Stimulated activated naive CD8-positive, alpha-beta T cell treated with anti-CD3 and anti-CD28 coated beads, Interleukin-15, amount 100 ng/mL, for 72 hours (primary cell): ENCODE data around the gene NTNG2.
"Not testable (repeated sequence)": the region's sequence is repeated elsewhere in the genome, so short reads cannot be mapped to it uniquely, and the experiment has no call there.

Experiments used
- ATAC-seq: fragments of 150-1000 bp; cut with Tn5 transposase; 2 replicates; pipeline ENCODE4 v1.10.0; 2021; ENCODE audit warnings: mild to moderate bottlenecking, moderate library complexity
- DNase-seq, 2 donors: peaks; one replicate each; pipeline ENCODE4 v3.0.0; 2021 to 2022
- H3K27ac Mint-ChIP-seq, 2 donors: one replicate each; pipeline ENCODE4 v1.8.0; 2022; ENCODE audit warnings: mild to moderate bottlenecking in 2 of 2, mixed read lengths in 2 of 2, moderate library complexity in 2 of 2
- H3K27me3 Mint-ChIP-seq: one replicate; pipeline ENCODE4 v1.8.0; 2022; ENCODE audit warnings: mixed read lengths
- H3K4me1 Mint-ChIP-seq: one replicate; pipeline ENCODE4 v1.8.0; 2022; ENCODE audit warnings: mild to moderate bottlenecking, mixed read lengths
- H3K4me3 Mint-ChIP-seq, 2 donors: one replicate each; pipeline ENCODE4 v1.8.0; 2022; ENCODE audit warnings: mild to moderate bottlenecking in 2 of 2, mixed read lengths in 2 of 2, moderate library complexity in 1 of 2
- H3K9me3 Mint-ChIP-seq, 2 donors: one replicate each; pipeline ENCODE4 v1.8.0; 2022; ENCODE audit warnings: mixed read lengths in 2 of 2

The NTNG2 gene

GRCh38 chr9:132161743-132162184 is at the start of gene NTNG2:
Gene NTNG2, plus strand, starts transcription at chr9:132162058. Its CDS starts 4,774 bp downstream, at chr9:132166832.
- H3K27me3 Mint-ChIP-seq: peaks cover 84% of the 10 kb centered on the region
- DNase-seq: no peak
- ATAC-seq: peak; percentile 9
- no peaks in the 10 kb centered on the region for H3K9me3 Mint-ChIP-seq
- peaks cover 32% of the 10 kb centered on the region for H3K4me1 Mint-ChIP-seq
- H3K27ac Mint-ChIP-seq: peak within 1 kb of the TSS in 1 of 2 donors; percentile 85
- H3K4me3 Mint-ChIP-seq: peak within 1 kb of the TSS; percentile 89 to 91

GRCh38 chr9:132114102-132114707 is 47.7 kb upstream of the NTNG2 start:
- peak; percentile 19 to 31 for DNase-seq
- no peak for ATAC-seq
- Mint-ChIP-seq H3K4me3 (no peak overlapping the region), H3K27ac (no peak overlapping the region), H3K27me3 (peaks cover 87% of the 10 kb centered on the region), H3K4me1 (no peaks in the 10 kb centered on the region), H3K9me3 (peaks cover 8 to 13% of the 10 kb centered on the region in 2 donors)

- peaks cover 92% of the 10 kb centered on the region for H3K27me3 Mint-ChIP-seq
Observed at GRCh38 chr9:132116583-132116982, 45.3 kb upstream of the NTNG2 start.

GRCh38 chr9:132117694-132118093 is 44.2 kb upstream of the NTNG2 start:
- Mint-ChIP-seq H3K4me1 (no peaks in the 10 kb centered on the region), H3K9me3 (peaks cover 8 to 13% of the 10 kb centered on the region in 2 donors), H3K27ac (no peak overlapping the region), H3K4me3 (no peak overlapping the region), H3K27me3 (peaks cover 92% of the 10 kb centered on the region)
- DNase-seq (no peak), ATAC-seq (no peak)

More at GRCh38 chr9:132116583-132116982, 45.3 kb upstream of the NTNG2 start:
- ATAC-seq: no peak
- Mint-ChIP-seq H3K27ac (peak overlapping the region in 1 of 2 donors; percentile 38), H3K9me3 (peaks cover 8 to 13% of the 10 kb centered on the region in 2 donors), H3K4me1 (no peaks in the 10 kb centered on the region), H3K4me3 (no peak overlapping the region)
- no peak for DNase-seq

GRCh38 chr9:132121021-132121420 is 40.8 kb upstream of the NTNG2 start:
- Mint-ChIP-seq H3K9me3 (peaks cover 4 to 13% of the 10 kb centered on the region in 2 donors), H3K4me3 (no peak overlapping the region), H3K4me1 (peaks cover 17% of the 10 kb centered on the region), H3K27me3 (peaks cover 100% of the 10 kb centered on the region), H3K27ac (no peak overlapping the region)
- DNase-seq (no peak), ATAC-seq (no peak)

- H3K27me3 Mint-ChIP-seq: peaks cover 94% of the 10 kb centered on the region
- no peak overlapping the region for H3K27ac Mint-ChIP-seq
- peaks cover 0 to 7% of the 10 kb centered on the region in 2 donors for H3K9me3 Mint-ChIP-seq
- no peak for DNase-seq
- no peak overlapping the region for H3K4me3 Mint-ChIP-seq
- peaks cover 31% of the 10 kb centered on the region for H3K4me1 Mint-ChIP-seq
- ATAC-seq: no peak
Observed at GRCh38 chr9:132124800-132125199, 37.1 kb upstream of the NTNG2 start.

GRCh38 chr9:132125361-132125760 is 36.5 kb upstream of the NTNG2 start:
- no peak for DNase-seq
- H3K9me3 Mint-ChIP-seq: peaks cover 0 to 7% of the 10 kb centered on the region in 2 donors
- H3K27me3 Mint-ChIP-seq: peaks cover 94% of the 10 kb centered on the region
- ATAC-seq: no peak
- no peak overlapping the region for H3K4me3 Mint-ChIP-seq
- H3K4me1 Mint-ChIP-seq: peaks cover 31% of the 10 kb centered on the region
- no peak overlapping the region for H3K27ac Mint-ChIP-seq

GRCh38 chr9:132125944-132126679 is 35.7 kb upstream of the NTNG2 start:
- peaks cover 31% of the 10 kb centered on the region for H3K4me1 Mint-ChIP-seq
- ATAC-seq: peak; percentile 83
- peak overlapping the region; percentile 72 to 77 for H3K4me3 Mint-ChIP-seq
- H3K9me3 Mint-ChIP-seq: peaks cover 0 to 7% of the 10 kb centered on the region in 2 donors
- peaks cover 94% of the 10 kb centered on the region for H3K27me3 Mint-ChIP-seq
- H3K27ac Mint-ChIP-seq: peak overlapping the region in 1 of 2 donors; percentile 43
- peak; percentile 10 to 25 for DNase-seq

GRCh38 chr9:132126680-132127236 is 35.1 kb upstream of the NTNG2 start:
- ATAC-seq (no peak), DNase-seq (no peak)
- peak overlapping the region; percentile 72 to 77 for H3K4me3 Mint-ChIP-seq
- peaks cover 94% of the 10 kb centered on the region for H3K27me3 Mint-ChIP-seq
- no peak overlapping the region for H3K27ac Mint-ChIP-seq
- H3K9me3 Mint-ChIP-seq: peaks cover 0 to 7% of the 10 kb centered on the region in 2 donors
- peaks cover 31% of the 10 kb centered on the region for H3K4me1 Mint-ChIP-seq

GRCh38 chr9:132127888-132128534 is 33.8 kb upstream of the NTNG2 start:
- Mint-ChIP-seq H3K27ac (peak overlapping the region in 1 of 2 donors; percentile 81), H3K9me3 (peaks cover 0 to 7% of the 10 kb centered on the region in 2 donors), H3K27me3 (peaks cover 94% of the 10 kb centered on the region), H3K4me1 (peaks cover 31% of the 10 kb centered on the region), H3K4me3 (no peak overlapping the region)
- ATAC-seq (no peak), DNase-seq (no peak)

- Mint-ChIP-seq H3K9me3 (peaks cover 0 to 3% of the 10 kb centered on the region in 2 donors), H3K4me3 (no peak overlapping the region), H3K27me3 (peaks cover 87% of the 10 kb centered on the region), H3K27ac (no peak overlapping the region), H3K4me1 (peaks cover 29% of the 10 kb centered on the region)
- ATAC-seq: no peak
- DNase-seq: no peak
Observed at GRCh38 chr9:132129535-132129934, 32.3 kb upstream of the NTNG2 start.

GRCh38 chr9:132134085-132134484 is 27.8 kb upstream of the NTNG2 start:
- H3K27me3 Mint-ChIP-seq: peaks cover 75% of the 10 kb centered on the region
- H3K4me1 Mint-ChIP-seq, ATAC-seq, H3K4me3 Mint-ChIP-seq, H3K27ac Mint-ChIP-seq, H3K9me3 Mint-ChIP-seq, DNase-seq: not testable (repeated sequence)

- Mint-ChIP-seq H3K4me3 (no peak overlapping the region), H3K4me1 (peaks cover 9% of the 10 kb centered on the region), H3K27ac (no peak overlapping the region), H3K27me3 (peaks cover 75% of the 10 kb centered on the region), H3K9me3 (no peaks in the 10 kb centered on the region)
- no peak for DNase-seq
- ATAC-seq: no peak
Observed at GRCh38 chr9:132135456-132135855, 26.4 kb upstream of the NTNG2 start.

- Mint-ChIP-seq H3K27me3 (peaks cover 75% of the 10 kb centered on the region), H3K4me1 (peaks cover 13% of the 10 kb centered on the region), H3K9me3 (no peaks in the 10 kb centered on the region), H3K27ac (no peak overlapping the region), H3K4me3 (no peak overlapping the region)
- DNase-seq (no peak), ATAC-seq (no peak)
Observed at GRCh38 chr9:132136151-132136780, 25.6 kb upstream of the NTNG2 start.

GRCh38 chr9:132141344-132141947 is 20.4 kb upstream of the NTNG2 start:
- DNase-seq (no peak), ATAC-seq (peak; percentile 14)
- peaks cover 32% of the 10 kb centered on the region for H3K4me1 Mint-ChIP-seq
- H3K9me3 Mint-ChIP-seq: no peaks in the 10 kb centered on the region
- H3K27ac Mint-ChIP-seq: no peak overlapping the region
- H3K4me3 Mint-ChIP-seq: peak overlapping the region; percentile 70 to 88
- peaks cover 95% of the 10 kb centered on the region for H3K27me3 Mint-ChIP-seq
